NCI-H524 (cell line): ENCODE data around the gene PDK2.

Source experiments
- DNase-seq, 2 experiments: peaks; one replicate each; lab custom pipeline; 2025; lab: John Stamatoyannopoulos, UW

The PDK2 gene

DNA sequence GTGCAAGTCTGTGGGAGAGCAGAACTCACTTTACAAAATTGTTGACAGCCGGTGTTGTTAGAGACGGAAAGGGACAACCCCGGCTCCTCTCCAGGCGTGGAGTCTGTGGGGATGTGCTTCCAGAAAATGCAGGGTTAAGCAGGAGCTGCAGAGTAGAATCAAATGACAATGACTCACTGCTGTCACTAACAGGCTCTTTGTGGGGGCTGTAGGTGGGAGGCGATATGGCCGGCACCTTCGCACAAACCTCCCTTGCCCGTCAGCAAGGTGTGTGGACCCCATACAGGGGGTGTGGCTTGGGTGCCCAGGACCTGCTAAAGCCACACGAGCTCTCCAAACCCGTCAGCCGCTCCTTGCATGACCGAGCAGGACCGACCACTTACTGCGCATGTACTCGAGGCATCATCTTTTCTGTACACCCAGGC is 5.8 kb downstream of the PDK2 start:
- DNase-seq = no peak

DNA sequence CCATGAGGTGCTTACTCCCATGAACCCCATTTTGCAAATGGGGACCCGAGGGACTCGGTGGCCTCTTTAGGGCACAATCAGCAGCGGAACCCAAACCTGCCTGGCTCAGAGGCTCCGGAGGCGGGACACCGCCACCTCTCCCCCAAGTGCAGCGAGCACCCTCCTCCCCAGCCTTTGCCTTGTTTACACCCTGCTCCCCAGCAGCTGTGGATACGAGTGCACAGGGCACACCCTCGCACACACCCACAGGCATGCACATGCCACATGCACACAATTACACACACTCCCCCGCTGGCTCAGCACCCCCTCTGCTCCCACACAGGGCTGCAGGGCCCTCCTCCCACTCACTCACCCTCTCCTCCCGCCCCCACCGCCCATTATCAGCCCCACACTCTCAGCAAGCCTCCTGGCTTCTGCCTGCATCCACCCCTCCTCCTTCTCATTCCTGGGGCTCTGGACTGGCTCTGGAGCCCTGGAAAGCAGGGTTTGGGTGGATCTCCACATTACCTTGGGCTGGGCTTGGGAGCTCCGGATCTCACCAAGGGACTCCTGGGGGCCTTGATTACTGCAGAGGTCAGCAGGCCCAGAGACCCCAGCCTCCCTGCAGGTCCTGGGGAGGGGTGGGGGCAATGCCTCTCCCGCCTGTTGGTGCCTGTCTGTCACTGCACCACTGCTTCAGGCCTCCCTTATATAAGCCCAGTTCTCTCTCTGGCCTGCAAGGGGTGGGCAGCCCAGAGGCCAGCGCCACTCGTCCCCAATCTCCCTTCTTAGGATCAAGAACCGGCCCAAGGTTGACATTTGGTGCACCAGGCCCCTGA is 6.4 kb downstream of the PDK2 start:
- no peak for DNase-seq

DNA sequence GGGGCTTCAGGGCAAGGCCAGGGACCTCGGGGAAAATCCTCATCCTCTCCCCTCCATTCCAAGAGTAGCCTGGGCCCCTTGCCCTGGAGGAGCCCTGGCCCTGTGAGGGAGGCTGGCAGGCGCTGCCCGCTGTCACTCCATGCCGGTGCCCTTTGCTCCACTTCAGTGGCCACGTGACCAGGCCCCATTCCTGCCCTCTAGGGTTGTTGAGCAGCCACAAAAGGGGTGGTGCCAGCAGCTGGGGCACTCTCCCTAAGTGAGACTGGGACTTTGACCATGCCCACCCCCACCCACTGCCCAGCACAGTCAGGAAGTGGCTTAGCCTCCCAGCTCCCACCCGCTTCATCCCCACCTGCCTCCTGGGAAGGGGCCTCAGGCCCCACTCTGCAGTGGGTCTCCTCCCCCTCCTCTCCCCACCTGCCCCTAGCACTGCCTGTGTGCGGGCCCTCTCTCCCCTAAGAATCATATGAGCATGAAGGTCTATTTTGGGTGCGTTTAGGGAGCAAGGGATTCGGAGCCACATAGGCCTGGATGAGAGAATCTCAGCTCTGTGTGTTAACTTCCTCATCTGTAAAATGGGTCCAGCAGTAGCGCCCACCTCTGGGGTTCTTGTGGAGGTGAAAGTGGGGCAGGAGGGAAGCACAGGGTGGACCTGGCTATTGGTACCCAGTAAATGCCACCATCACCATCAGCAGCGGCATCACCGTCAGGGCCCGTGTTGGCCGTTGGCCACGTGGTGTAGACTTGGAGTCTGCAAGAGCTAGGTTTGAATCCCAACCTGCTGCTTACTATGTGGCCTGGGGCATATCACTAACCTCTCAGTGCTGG is 7.2 kb downstream of the PDK2 start:
- no peak for DNase-seq

GRCh38 chr17:50103252-50103651 is 8.1 kb downstream of the PDK2 start:
- no peak for DNase-seq

GRCh38 chr17:50103941-50104340 is 8.8 kb downstream of the PDK2 start:
- no peak for DNase-seq

- DNase-seq = no peak
Measured at GRCh38 chr17:50105811-50106210, 10.7 kb downstream of the PDK2 start.

DNA sequence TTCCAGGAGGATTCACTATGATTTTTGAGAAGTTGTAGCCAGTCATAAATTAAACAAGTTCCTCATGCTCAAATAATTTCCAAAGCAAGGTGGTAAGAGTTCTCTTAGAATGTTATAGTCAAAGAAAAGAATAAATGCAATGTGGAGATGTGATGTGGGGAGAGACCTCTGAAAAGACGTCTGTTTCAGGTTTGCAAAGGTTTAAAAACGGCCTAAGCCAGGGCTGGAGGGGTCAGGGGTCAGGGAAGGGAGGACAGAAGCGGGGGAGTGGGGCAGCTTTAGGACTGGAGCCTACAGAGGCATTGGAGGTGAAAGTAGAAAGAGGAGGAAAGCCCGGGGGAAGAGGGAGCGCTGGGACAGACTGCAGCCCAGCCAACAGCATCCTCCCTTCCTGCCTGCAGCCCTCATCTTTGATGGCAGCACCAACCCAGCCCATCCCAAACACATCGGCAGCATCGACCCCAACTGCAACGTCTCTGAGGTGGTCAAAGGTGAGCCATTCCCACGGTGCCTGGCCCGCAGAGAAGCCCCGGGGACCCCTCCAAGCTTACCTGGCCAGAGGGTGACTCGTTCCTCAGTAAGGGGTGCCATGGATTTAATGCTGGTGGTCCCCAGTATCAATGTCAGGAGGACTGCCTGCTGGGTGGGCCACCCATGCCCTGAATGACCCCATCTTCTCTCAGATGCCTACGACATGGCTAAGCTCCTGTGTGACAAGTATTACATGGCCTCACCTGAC is 11.4 kb downstream of the PDK2 start:
- no peak for DNase-seq

GRCh38 chr17:50107790-50108414 is 12.8 kb downstream of the PDK2 start:
- no peak for DNase-seq

- no peak for DNase-seq
Measured at GRCh38 chr17:50108556-50108955, 13.4 kb downstream of the PDK2 start.

GRCh38 chr17:50109207-50109606 is 14.1 kb downstream of the PDK2 start:
- DNase-seq = no peak

DNA sequence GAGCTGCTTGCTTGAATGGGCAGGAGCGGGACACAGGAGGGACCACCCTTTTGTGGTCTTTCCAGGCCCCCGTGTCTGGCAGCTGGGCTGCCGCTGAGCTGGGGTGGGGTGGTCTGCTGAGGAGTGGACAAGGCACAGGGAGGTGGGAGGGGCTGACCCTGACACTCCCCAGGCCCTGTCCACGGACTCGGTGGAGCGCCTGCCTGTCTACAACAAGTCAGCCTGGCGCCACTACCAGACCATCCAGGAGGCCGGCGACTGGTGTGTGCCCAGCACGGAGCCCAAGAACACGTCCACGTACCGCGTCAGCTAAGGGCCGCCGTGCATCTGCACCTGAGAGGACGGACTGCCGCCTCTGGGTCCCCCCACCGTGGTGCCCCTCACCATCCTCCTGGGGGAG is 14.6 kb downstream of the PDK2 start:
- DNase-seq = no peak

GRCh38 chr17:50110591-50111349 is 15.6 kb downstream of the PDK2 start:
- peak; percentile 65 to 86 for DNase-seq

DNA sequence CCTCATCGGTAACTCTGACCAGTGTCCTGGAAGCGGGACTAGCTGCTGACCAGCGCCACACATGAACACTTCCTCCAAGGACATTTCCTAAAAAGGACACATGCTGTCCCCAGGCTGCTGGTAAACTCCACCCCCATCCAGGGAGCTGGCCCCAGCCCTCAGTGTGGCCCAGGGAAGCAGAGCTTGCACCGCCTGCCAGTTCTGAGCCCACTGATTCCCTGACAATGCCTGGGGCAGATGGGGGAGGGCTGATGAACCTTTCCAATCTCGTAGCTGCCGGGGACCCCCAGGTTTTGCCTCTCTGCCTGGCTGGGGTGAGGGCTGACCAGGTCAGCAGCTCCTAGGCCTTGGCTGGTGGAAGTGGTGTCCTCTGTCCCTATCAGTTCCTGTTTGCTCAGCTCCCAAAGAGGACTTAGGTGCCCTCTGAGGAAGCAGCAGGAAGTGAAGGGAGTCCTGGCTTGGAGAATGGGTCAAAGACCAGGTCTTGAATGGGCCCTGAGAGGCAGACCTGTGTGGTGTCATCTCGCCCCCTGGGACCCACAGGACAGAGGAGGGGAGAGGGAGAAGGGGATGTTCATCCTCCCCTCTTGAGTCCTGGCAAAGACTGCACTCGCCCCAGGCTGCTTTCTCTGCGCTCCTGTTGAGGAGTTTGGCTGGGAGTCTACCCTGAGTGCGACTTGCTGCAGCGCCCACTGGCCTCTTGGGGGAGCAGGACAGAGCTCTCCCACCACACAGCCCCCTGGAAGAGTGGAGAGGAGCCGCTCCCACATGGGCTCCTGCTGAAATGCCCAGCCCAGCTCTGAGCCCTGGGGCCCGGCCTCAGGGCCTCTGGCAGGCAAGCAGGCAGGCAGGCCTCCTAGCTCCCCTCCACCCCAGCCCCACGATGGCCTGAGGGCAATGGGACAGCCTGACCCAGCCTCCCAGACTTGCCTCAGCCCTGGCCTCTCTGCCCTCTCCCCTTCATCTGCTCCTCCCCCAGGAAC is 16.8 kb downstream of the PDK2 start:
- no peak for DNase-seq

DNA sequence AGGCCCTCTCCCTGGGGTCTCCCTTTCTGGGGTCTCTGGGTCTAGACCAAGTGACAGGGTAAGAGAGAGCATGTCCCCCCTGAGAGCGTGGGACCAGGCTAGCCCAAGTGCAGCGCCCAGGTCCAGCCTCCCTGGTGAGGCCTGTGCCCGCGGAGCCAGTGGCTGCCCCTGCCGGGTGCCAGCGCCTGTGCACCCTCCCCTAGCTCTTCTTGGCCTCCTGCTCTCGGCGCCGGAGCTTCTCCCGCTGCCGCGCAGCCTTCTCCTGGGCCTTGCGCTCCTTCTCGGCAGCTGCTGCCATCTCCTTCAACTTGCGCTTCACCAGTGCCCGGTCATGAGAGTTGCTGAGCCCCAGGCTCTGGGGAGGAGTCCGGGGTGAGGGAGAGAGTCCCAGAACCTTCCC is 17.5 kb downstream of the PDK2 start:
- DNase-seq = no peak

DNA sequence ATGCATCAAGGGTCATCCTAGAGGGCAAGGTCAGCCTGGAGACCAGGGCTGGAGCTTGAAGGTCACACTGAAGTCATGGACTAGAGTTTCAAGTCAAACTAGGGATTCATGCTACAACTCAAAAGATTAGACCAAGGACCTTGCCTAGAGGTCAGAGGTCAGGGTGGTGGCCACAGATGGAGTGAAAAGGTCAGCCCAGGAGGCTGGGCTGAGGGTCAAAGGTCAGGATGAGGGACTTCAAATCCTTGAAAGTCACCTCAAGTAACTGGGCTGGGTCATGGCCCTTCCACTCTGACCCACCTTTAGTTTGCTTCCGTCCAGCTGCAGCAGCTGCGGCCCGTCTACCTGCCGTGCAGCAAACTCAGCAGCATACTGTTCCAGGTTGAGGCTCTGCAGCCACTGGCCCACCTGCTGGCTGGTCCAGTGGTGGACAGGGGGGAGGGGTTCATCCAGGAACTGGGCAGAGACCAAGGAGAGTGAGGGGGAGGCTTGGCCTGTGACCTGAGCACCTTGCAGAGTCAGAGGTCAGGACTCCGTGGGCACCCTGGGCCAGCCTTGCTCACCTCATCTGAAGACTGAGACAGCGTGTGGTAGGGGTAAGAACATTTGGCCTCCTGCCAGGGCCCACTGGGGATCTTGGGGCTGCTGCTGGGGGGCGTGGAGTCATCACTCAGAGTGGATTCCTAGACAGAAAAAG is 18.6 kb downstream of the PDK2 start:
- DNase-seq = no peak

- DNase-seq = no peak
Measured at GRCh38 chr17:50114401-50114800, 19.2 kb downstream of the PDK2 start.

- DNase-seq = peak; percentile 57 to 82
Measured at GRCh38 chr17:50114849-50115357, 19.8 kb downstream of the PDK2 start.

- DNase-seq = no peak
Measured at GRCh38 chr17:50115756-50116155, 20.6 kb downstream of the PDK2 start.
